ENCODE measurements around the gene CTH.

GRCh38 chr1:70443739-70444138, 32.7 kb downstream of the CTH start:
- no peak for TF ChIP-seq CTCF (IDR thresholded peaks at IDR 0.05)
- no peak for TF ChIP-seq POLR2A (IDR thresholded peaks at IDR 0.05)

Data from adrenal gland (tissue), 5 donors.